Mucosa of rectum (tissue), 2 donors: ENCODE measurements around the gene DALRD3.
A peak's percentile ranks its signal among the peaks of the same experiment; 100 is the strongest.

Source experiments
- H3K27ac ChIP-seq, 2 donors: one replicate each; pipeline ENCODE4 v1.7.0; 2013; ENCODE audit warnings: inconsistent platforms in 2 of 2, low read depth in 2 of 2, low read length in 2 of 2
- H3K27me3 ChIP-seq, 2 donors: one replicate each; pipeline ENCODE4 v1.7.0; 2013; ENCODE audit warnings: low read length in 2 of 2; ENCODE audit not compliant: control insufficient read depth in 2 of 2, insufficient read depth in 2 of 2
- H3K36me3 ChIP-seq, 2 donors: one replicate each; pipeline ENCODE4 v1.7.0; 2013; ENCODE audit warnings: low read length in 2 of 2; ENCODE audit not compliant: control insufficient read depth in 2 of 2, insufficient read depth in 2 of 2
- H3K4me1 ChIP-seq, 2 donors: one replicate each; pipeline ENCODE4 v1.7.0; 2013; ENCODE audit warnings: low read length in 2 of 2, mild to moderate bottlenecking in 1 of 2; ENCODE audit not compliant: control insufficient read depth in 2 of 2, insufficient read depth in 2 of 2
- H3K4me3 ChIP-seq, 2 donors: one replicate each; pipeline ENCODE4 v1.7.0; 2013; ENCODE audit warnings: low read length in 2 of 2
- H3K9ac ChIP-seq, 2 donors: one replicate each; pipeline ENCODE4 v1.7.0; 2013; ENCODE audit warnings: low read length in 2 of 2, low read depth in 1 of 2, mild to moderate bottlenecking in 1 of 2
- H3K9me3 ChIP-seq, 2 donors: one replicate each; pipeline ENCODE4 v1.7.0; 2013; ENCODE audit warnings: low read length in 2 of 2; ENCODE audit not compliant: control insufficient read depth in 2 of 2
- donor health status: healthy.
- donor health status: Normal muscosa, but diverticular disease.

Gene DALRD3

GRCh38 chr3:49021813-49022687 lies 3.7 kb upstream of the DALRD3 start, which contains the start of gene NDUFAF3:
Gene NDUFAF3, plus strand, starts transcription at chr3:49022121. Its CDS starts 24 bp downstream, at chr3:49022145.
- Histone ChIP-seq H3K36me3 (peaks cover 29 to 37% of the 10 kb centered on the region in 2 donors), H3K27ac (peak within 1 kb of the TSS; percentile 100), H3K4me1 (peaks cover 25 to 35% of the 10 kb centered on the region in 2 donors), H3K27me3 (no peaks in the 10 kb centered on the region), H3K9me3 (no peaks in the 10 kb centered on the region), H3K4me3 (peak within 1 kb of the TSS; percentile 82 to 95), H3K9ac (peak within 1 kb of the TSS; percentile 96 to 99)

- no peaks in the 10 kb centered on the region for H3K9me3 ChIP-seq
- H3K27ac ChIP-seq: peak overlapping the region; percentile 100
- H3K9ac ChIP-seq: peak overlapping the region; percentile 96 to 99
- H3K4me3 ChIP-seq: peak overlapping the region; percentile 82 to 95
- peaks cover 26 to 37% of the 10 kb centered on the region in 2 donors for H3K4me1 ChIP-seq
- H3K36me3 ChIP-seq: peaks cover 25 to 33% of the 10 kb centered on the region in 2 donors
- no peaks in the 10 kb centered on the region for H3K27me3 ChIP-seq
Observed at GRCh38 chr3:49021213-49021812, 2.9 kb upstream of the DALRD3 start.

GRCh38 chr3:49020330-49021212 lies 2.2 kb upstream of the DALRD3 start:
- H3K4me1 ChIP-seq: peaks cover 25 to 37% of the 10 kb centered on the region in 2 donors
- peaks cover 28 to 33% of the 10 kb centered on the region in 2 donors for H3K36me3 ChIP-seq
- H3K27ac ChIP-seq: peak overlapping the region; percentile 100

DNA sequence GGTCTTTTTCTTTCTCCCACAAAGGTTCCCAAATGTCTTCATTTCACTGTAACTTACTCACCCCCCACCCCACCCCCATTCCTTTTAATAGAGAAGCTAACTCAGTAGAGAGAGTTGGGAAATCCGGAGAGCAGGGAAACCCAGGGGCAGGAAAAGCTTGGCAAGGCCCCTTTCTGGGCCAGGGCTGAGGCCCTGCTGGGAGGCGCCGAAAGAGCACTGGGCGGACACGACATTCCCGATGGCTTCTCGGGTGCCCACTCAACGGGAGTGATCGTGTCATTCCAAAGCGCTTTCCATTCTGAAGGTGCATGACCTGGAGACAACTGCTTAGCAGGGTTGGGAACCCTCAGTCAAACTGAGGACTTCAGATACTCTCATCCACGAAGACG lies 1.6 kb upstream of the DALRD3 start:
- Histone ChIP-seq H3K4me3 (peak overlapping the region; percentile 82 to 95), H3K9me3 (no peaks in the 10 kb centered on the region), H3K27ac (peak overlapping the region; percentile 100), H3K36me3 (peaks cover 27 to 33% of the 10 kb centered on the region in 2 donors), H3K4me1 (peaks cover 23 to 37% of the 10 kb centered on the region in 2 donors), H3K9ac (peak overlapping the region; percentile 96 to 99), H3K27me3 (no peaks in the 10 kb centered on the region)

More at GRCh38 chr3:49020330-49021212, 2.2 kb upstream of the DALRD3 start:
- Histone ChIP-seq H3K4me3 (peak overlapping the region; percentile 82 to 95), H3K27me3 (no peaks in the 10 kb centered on the region), H3K9me3 (no peaks in the 10 kb centered on the region), H3K9ac (peak overlapping the region; percentile 96 to 99)

- Histone ChIP-seq H3K9ac (peak overlapping the region; percentile 81 to 99), H3K27ac (peak overlapping the region; percentile 88 to 100), H3K27me3 (no peaks in the 10 kb centered on the region), H3K9me3 (no peaks in the 10 kb centered on the region), H3K4me3 (peak overlapping the region; percentile 80 to 82), H3K4me1 (peaks cover 23 to 37% of the 10 kb centered on the region in 2 donors), H3K36me3 (peaks cover 23 to 31% of the 10 kb centered on the region in 2 donors)
Observed at GRCh38 chr3:49018707-49019006, 277 bp upstream of the DALRD3 start.

DNA sequence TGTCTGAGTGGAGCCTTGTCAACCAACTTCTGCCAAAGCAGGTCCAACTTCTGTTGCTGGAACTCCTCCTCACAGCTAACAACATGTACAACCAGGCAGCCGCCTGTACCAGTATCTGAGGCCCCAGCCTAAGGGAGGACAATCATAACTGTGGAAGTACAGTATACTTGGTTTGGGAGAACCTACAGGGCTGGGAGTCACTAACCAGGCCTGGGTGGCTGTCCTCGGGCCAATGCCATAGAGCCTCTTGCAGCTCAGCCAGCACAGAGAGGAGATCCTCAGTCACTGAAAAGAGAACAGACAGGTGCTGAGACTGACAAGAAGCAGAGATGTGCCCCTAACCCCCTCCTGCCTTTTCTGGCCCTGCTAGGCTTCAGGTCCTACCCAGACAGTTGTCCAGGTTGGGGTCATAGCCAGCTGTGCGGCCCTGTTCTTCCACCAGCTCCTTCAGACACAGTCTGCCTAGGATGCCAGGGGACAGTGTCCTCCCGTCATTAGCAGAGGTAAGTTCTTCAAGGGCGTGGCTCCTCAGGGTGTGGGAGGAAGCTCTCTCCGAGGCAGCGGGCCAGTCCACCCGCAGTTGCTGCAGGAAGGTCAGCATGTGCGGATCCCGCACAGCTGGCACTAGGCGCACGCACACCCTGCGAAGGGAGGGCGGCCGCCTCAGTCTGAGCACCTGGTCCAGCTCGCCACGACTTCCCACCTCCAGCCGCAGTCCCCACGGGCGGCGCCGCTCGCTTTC lies 980 bp downstream of the DALRD3 start:
- no peaks in the 10 kb centered on the region for H3K9me3 ChIP-seq
- peak overlapping the region; percentile 81 to 99 for H3K9ac ChIP-seq
- H3K27me3 ChIP-seq: no peaks in the 10 kb centered on the region
- peak overlapping the region; percentile 88 to 100 for H3K27ac ChIP-seq
- peaks cover 35 to 40% of the 10 kb centered on the region in 2 donors for H3K36me3 ChIP-seq
- H3K4me3 ChIP-seq: peak overlapping the region; percentile 80 to 82
- H3K4me1 ChIP-seq: peaks cover 14 to 33% of the 10 kb centered on the region in 2 donors

DNA sequence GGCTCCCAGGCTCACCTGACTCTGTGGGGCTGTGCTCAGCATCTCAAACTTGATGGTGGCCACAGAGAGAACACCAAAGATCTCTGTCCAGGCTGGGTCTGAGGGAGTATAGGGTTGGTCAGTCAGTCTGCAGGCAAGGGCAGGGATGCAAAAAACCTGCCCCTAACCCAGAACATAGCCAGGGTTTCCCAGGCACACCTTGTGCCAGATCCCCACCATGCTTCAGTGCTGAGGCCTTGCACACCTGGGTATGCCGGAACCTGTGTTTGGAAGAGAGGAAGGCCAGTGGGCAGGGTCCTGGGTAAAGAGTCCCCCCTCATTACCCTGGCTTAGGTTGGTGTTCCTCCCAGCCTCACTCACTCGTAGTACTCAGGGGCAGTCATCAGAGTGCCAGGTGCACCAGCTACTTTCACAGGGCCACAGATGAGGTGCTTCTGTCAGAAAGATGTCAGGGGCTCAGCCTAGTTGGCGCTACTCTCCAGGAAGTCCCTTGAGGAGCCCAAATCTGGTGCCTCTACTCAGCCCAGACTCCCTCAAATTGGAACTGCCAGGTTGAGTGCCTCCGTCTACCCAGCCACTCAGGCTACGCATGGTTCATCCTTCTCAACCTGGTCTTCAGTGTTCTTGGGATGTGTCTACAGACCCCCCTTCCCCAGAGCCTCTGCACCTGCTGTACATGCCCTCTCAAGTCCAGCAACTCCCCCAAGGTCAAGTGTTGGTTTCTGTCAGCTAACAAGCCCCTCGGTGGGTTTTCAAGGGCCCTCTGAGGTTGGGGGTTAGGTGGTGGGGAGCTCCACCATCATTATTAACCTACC lies 1.8 kb downstream of the DALRD3 start:
- Histone ChIP-seq H3K36me3 (peaks cover 40 to 48% of the 10 kb centered on the region in 2 donors), H3K9me3 (no peaks in the 10 kb centered on the region), H3K27me3 (no peaks in the 10 kb centered on the region), H3K9ac (peak overlapping the region in 1 of 2 donors; percentile 14), H3K27ac (peak overlapping the region in 1 of 2 donors; percentile 88), H3K4me3 (no peak overlapping the region), H3K4me1 (peaks cover 14 to 32% of the 10 kb centered on the region in 2 donors)

DNA sequence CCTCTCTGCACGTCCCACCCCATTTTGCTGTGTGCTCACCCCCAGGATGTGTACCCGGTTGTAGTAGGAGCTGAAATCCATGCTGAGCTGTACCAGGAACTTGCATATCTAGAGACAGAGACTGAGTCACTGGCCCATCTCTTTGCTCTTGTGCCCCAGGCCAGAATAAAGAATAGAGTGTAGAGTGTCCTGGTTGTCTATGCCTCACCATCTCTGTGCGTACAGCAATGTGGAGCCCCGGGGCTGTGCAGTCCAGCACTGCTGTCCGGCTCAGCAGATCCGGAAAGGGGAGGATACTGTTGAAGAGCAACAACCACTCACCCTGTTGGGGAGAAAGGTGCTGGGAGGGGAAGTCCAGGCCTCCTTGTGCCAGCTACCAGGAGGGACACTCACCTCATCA lies 2.6 kb downstream of the DALRD3 start:
- no peak overlapping the region for H3K27ac ChIP-seq
- peaks cover 14 to 32% of the 10 kb centered on the region in 2 donors for H3K4me1 ChIP-seq
- H3K27me3 ChIP-seq: no peaks in the 10 kb centered on the region
- H3K36me3 ChIP-seq: peaks cover 40 to 51% of the 10 kb centered on the region in 2 donors
- H3K4me3 ChIP-seq: no peak overlapping the region
- H3K9ac ChIP-seq: no peak overlapping the region
- no peaks in the 10 kb centered on the region for H3K9me3 ChIP-seq

DNA sequence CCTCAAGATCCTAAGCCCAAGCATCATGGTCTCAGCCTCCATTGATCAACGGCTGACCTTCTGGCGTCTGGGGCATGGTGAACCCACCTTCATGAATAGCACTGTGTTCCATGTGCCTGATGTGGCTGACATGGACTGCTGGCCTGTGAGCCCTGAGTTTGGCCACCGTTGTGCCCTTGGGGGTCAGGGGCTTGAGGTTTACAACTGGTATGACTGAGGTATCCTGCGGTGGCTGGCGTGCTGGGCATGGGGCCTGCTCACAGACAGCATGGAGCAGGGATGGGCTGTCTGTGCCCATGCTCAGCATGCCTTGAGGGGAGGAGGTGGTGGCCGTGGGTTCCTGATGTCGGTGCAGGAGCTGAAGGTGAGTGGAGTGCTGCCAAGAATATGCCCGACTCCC lies 3.3 kb downstream of the DALRD3 start:
- Histone ChIP-seq H3K36me3 (peaks cover 40 to 51% of the 10 kb centered on the region in 2 donors), H3K27me3 (no peaks in the 10 kb centered on the region), H3K9ac (no peak overlapping the region), H3K4me1 (peaks cover 11 to 26% of the 10 kb centered on the region in 2 donors), H3K27ac (no peak overlapping the region), H3K9me3 (no peaks in the 10 kb centered on the region), H3K4me3 (no peak overlapping the region)
